A673 (cell line): ENCODE data around the gene ATG5. TPM values are rescaled to one million over a fixed set of nuclear protein-coding genes. Genes with fewer than 3 reads are reported as not detected.

ENCODE experiments used
- BruUV-seq: library from RNA; stranded (reverse); fragments of 400-500 nt; replicated peaks from 2 replicates; lab custom pipeline; 2021; lab: Mats Ljungman, UMichigan
- CTCF ChIA-PET: fragments of 300-600 bp; sonication (Branson Sonifier 250); formaldehyde crosslinking; loops from one replicate; lab custom pipeline; 2022; ENCODE audit warnings: antibody characterized with exemption; lab: Charles Lee
- POLR2A ChIA-PET: fragments of 300-600 bp; sonication (Branson Sonifier 250); formaldehyde crosslinking; loops from one replicate; lab custom pipeline; 2022; ENCODE audit warnings: antibody characterized with exemption; ENCODE audit not compliant: low non-redundant PET; lab: Charles Lee
- DNase-seq: peaks from one replicate; pipeline ENCODE4 v3.0.0-alpha.2; 2015; ENCODE audit warnings: low spot score
- H3K27ac ChIP-seq: fragments of 200-600 bp; sonication (generic); 2 replicates; pipeline ENCODE4 v1.5.1; 2016; ENCODE audit warnings: mixed run types, low read depth, mild to moderate bottlenecking, mixed read lengths, antibody characterized with exemption, low read length; ENCODE audit not compliant: poor library complexity, severe bottlenecking
- H3K27me3 ChIP-seq: fragments of 200-600 bp; sonication (generic); replicated peaks from 2 replicates; pipeline ENCODE4 v1.6.1; 2017; ENCODE audit warnings: mixed run types, low read depth, mild to moderate bottlenecking, mixed read lengths, antibody characterized with exemption, low read length; ENCODE audit not compliant: insufficient read depth, poor library complexity
- H3K36me3 ChIP-seq: fragments of 200-600 bp; sonication (generic); 2 replicates; pipeline ENCODE4 v1.6.1; 2016; ENCODE audit warnings: mixed run types, mild to moderate bottlenecking, mixed read lengths, antibody characterized with exemption, low read length; ENCODE audit not compliant: insufficient read depth, poor library complexity, severe bottlenecking
- H3K4me1 ChIP-seq: fragments of 200-600 bp; sonication (generic); 2 replicates; pipeline ENCODE4 v1.6.1; 2017; ENCODE audit warnings: mixed run types, mild to moderate bottlenecking, mixed read lengths, antibody characterized with exemption, low read length; ENCODE audit not compliant: insufficient read depth, poor library complexity, severe bottlenecking
- H3K4me3 ChIP-seq: fragments of 200-600 bp; sonication (generic); 2 replicates; pipeline ENCODE4 v1.5.1; 2016; ENCODE audit warnings: low read depth, mixed run types, mild to moderate bottlenecking, mixed read lengths, low read length; ENCODE audit not compliant: poor library complexity, severe bottlenecking
- H3K9me3 ChIP-seq: fragments of 200-600 bp; sonication (generic); 2 replicates; pipeline ENCODE4 v1.6.1; 2016; ENCODE audit warnings: mixed run types, low read depth, mild to moderate bottlenecking, mixed read lengths, antibody characterized with exemption, low read length; ENCODE audit not compliant: poor library complexity, severe bottlenecking
- CTCF ChIP-seq: fragments of 300-800, 200-600 bp; sonication (generic); conservative IDR thresholded peaks from 2 replicates; pipeline ENCODE4 v1.5.1; 2017; ENCODE audit warnings: low read depth, mild to moderate bottlenecking, antibody characterized with exemption, low read length, moderate library complexity, mixed read lengths
- EZH2 ChIP-seq: fragments of 200-600 bp; sonication (generic); IDR thresholded peaks from 2 replicates; pipeline ENCODE4 v1.6.1; 2017; ENCODE audit warnings: borderline replicate concordance, low read depth, mild to moderate bottlenecking, mixed read lengths, antibody characterized with exemption, low read length; ENCODE audit not compliant: poor library complexity, severe bottlenecking
- intact Hi-C: fragments of 100-400 bp; cut with micrococcal nuclease; formaldehyde crosslinking; loops from one replicate; pipeline ENCODE4 v1.10.0; 2022; ENCODE audit not compliant: unreplicated experiment
- total RNA-seq: library from RNA; stranded (reverse); gene quantifications from 2 replicates; pipeline ENCODE4 v1.2.3, GENCODE V29; 2021

ATG5 gene
- total RNA-seq, 1 experiment from 2014 or later, result 37.0 TPM

GRCh38 chr6:106181664-106182418, 143.7 kb downstream of the ATG5 start:
- Histone ChIP-seq H3K4me1 (no peaks in the 10 kb centered on the region), H3K27ac (no peak overlapping the region), H3K36me3 (no peaks in the 10 kb centered on the region), H3K27me3 (no peaks in the 10 kb centered on the region), H3K9me3 (no peaks in the 10 kb centered on the region), H3K4me3 (no peak overlapping the region)
- CTCF ChIA-PET, result no interaction called here
- POLR2A ChIA-PET, result no interaction called here
- TF ChIP-seq EZH2 (no peak), CTCF (no peak)
- intact Hi-C loops, result no loop called here
- peak; percentile 50 for DNase-seq
- no TSS peak for BruUV-seq

- CTCF ChIA-PET, result no interaction called here
- Histone ChIP-seq H3K4me1 (no peaks in the 10 kb centered on the region), H3K9me3 (no peaks in the 10 kb centered on the region), H3K4me3 (no peak overlapping the region), H3K27ac (no peak overlapping the region), H3K36me3 (no peaks in the 10 kb centered on the region), H3K27me3 (no peaks in the 10 kb centered on the region)
- TF ChIP-seq CTCF (no peak), EZH2 (no peak)
- DNase-seq, result no peak
- intact Hi-C loops, result no loop called here
- BruUV-seq, result no TSS peak
- POLR2A ChIA-PET, result no interaction called here
These were observed 145.4 kb downstream of the ATG5 start for GRCh38 chr6:106180208-106180607.

GRCh38 chr6:106178900-106179299, 146.7 kb downstream of the ATG5 start:
- no peak for DNase-seq
- Histone ChIP-seq H3K4me3 (no peak overlapping the region), H3K27me3 (no peaks in the 10 kb centered on the region), H3K4me1 (no peaks in the 10 kb centered on the region), H3K9me3 (no peaks in the 10 kb centered on the region), H3K27ac (no peak overlapping the region), H3K36me3 (no peaks in the 10 kb centered on the region)
- ChIA-PET POLR2A (no interaction called here), CTCF (no interaction called here)
- intact Hi-C loops, result no loop called here
- no TSS peak for BruUV-seq
- no peak for TF ChIP-seq CTCF
- no peak for TF ChIP-seq EZH2
